ENCODE data around the gene RPF1. TPM values are rescaled to one million over a fixed set of nuclear protein-coding genes. Genes with fewer than 3 reads are reported as not detected.

Gene RPF1
- total RNA-seq, 5 donors from 2014 or later (not counting 1 experiment from before 2014, with no cell fraction given): 40.8 to 52.1 (median 43.6) TPM

DNA sequence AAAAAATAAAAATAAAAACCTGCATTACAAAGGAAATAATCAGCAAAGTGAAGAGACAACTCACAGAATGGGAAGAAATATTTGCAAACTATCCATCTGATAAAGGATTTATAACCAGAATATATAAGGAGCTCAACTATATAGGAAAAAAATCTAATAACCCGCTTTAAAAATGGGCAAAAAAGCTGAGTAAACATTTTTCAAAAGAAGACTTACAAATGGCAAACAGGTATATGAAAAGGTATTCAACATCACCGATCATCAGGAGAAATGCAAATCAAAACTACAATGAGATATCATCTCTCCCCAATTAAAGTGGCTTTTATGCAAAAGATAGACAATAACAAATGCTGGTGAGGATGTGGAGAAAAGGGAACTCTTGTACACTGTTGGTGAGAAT lies 31.1 kb downstream of the RPF1 start:
- ATAC-seq (replicated peaks in 1 of 4): no peak
- CTCF ChIA-PET: interaction anchor here (0.7 to 0.9 kb wide), 2 partner anchors 23 to 366 kb away, joined by 3 read pairs; partner anchors contain the start of gene PRKACB (in 1 of the 2)
- Mint-ChIP-seq H3K4me1 (peaks cover 4 to 17% (median 7%) of the 10 kb centered on the region in 3 donors), H3K27me3 (no peaks in the 10 kb centered on the region), H3K36me3 (peaks cover 16% of the 10 kb centered on the region), H3K27ac (no peak overlapping the region), H3K9me3 (peaks cover 0 to 5% (median 2%) of the 10 kb centered on the region in 3 donors), H3K4me3 (no peak overlapping the region)
- Histone ChIP-seq H3K27ac (ENCODE audit: low read length) (no peak overlapping the region), H3K36me3 (ENCODE audit: control insufficient read depth in 2 of 2, extremely low read depth in 1 of 2, insufficient read depth in 1 of 2, low read length in 1 of 2) (no peaks in the 10 kb centered on the region), H3K4me1 (ENCODE audit: control insufficient read depth in 1 of 2, extremely low read depth in 1 of 2, insufficient read depth in 2 of 2, low read length in 2 of 2) (peaks cover 0 to 5% of the 10 kb centered on the region in 2 experiments), H3K9me3 (no peaks in the 10 kb centered on the region), H3K27me3 (replicated peaks in 1 of 2; ENCODE audit: control insufficient read depth in 2 of 2, extremely low read depth in 1 of 2, insufficient read depth in 2 of 2, low read length in 1 of 2) (no peaks in the 10 kb centered on the region), H3K4me3 (ENCODE audit: control insufficient read depth in 1 of 2, extremely low read depth in 1 of 2, low read length in 1 of 2) (no peak overlapping the region)
- DNase-seq: no peak
- POLR2A ChIA-PET: interaction anchor here (0.6 to 0.7 kb wide), 4 partner anchors 15 to 425 kb away, joined by 3 read pairs; no protein-coding TSS in a partner anchor
- no CpG with 5 or more reads among the region's 2 CpGs for WGBS (ENCODE audit: insufficient coverage)

DNA sequence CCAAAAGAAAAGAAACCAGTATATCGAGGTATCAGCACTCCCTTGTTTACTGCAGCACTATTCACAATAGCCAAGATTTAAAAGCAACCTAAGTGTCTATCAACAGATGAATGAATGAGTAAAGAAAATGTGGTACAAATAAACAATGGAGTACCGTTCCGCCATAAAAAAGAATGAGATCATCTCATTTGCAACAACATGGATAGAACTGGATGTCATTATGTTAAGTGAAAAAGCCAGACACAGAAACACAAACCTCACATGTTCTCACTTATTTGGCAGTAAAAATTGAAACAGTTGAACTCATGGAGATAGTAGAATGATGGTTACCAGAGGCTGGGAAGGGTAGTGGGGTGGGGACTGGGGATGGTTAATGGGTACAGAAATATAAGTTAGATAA lies 31.6 kb downstream of the RPF1 start:
- no peaks in the 10 kb centered on the region for H3K27me3 Mint-ChIP-seq
- H3K27ac Mint-ChIP-seq: no peak overlapping the region
- Histone ChIP-seq H3K4me1 (ENCODE audit: control insufficient read depth in 1 of 2, extremely low read depth in 1 of 2, insufficient read depth in 2 of 2, low read length in 2 of 2) (peaks cover 0 to 4% of the 10 kb centered on the region in 2 experiments), H3K4me3 (ENCODE audit: control insufficient read depth in 1 of 2, extremely low read depth in 1 of 2, low read length in 1 of 2) (no peak overlapping the region), H3K9me3 (no peaks in the 10 kb centered on the region), H3K27me3 (replicated peaks in 1 of 2; ENCODE audit: control insufficient read depth in 2 of 2, extremely low read depth in 1 of 2, insufficient read depth in 2 of 2, low read length in 1 of 2) (no peaks in the 10 kb centered on the region), H3K27ac (ENCODE audit: low read length) (no peak overlapping the region), H3K36me3 (ENCODE audit: control insufficient read depth in 2 of 2, extremely low read depth in 1 of 2, insufficient read depth in 1 of 2, low read length in 1 of 2) (no peaks in the 10 kb centered on the region)
- peaks cover 16% of the 10 kb centered on the region for H3K36me3 Mint-ChIP-seq
- peaks cover 0 to 5% (median 2%) of the 10 kb centered on the region in 3 donors for H3K9me3 Mint-ChIP-seq
- no CpG with 5 or more reads among the region's 3 CpGs for WGBS (ENCODE audit: insufficient coverage)
- DNase-seq: no peak
- ATAC-seq (replicated peaks in 1 of 4): no peak
- no peak overlapping the region for H3K4me3 Mint-ChIP-seq
- CTCF ChIA-PET: no interaction called here
- H3K4me1 Mint-ChIP-seq: peaks cover 0 to 13% (median 6%) of the 10 kb centered on the region in 3 donors
- POLR2A ChIA-PET: interaction anchor here (0.6 to 0.7 kb wide), 2 partner anchors 15 to 358 kb away, joined by 3 read pairs; no protein-coding TSS in a partner anchor

DNA sequence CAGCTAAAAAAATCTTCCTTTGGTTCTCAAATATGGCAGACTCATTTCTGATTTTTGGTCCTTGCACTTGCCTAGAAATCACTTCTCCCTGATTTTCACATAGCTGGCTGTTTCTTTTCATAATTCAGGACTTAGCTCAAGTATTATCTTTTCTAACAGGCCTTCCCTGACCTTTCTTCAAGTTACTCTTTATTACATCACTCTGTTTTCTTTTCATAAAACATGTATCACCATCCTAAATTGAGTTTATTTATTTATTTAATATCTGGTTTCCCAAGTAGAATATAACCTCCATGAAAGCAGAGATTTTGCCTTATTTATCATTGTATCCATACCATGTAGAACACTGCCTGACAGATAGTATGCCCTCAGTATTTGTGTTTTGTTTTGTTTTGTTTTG lies 45.5 kb downstream of the RPF1 start:
- H3K9me3 Mint-ChIP-seq: peaks cover 0 to 3% (median 0%) of the 10 kb centered on the region in 3 donors

DNA sequence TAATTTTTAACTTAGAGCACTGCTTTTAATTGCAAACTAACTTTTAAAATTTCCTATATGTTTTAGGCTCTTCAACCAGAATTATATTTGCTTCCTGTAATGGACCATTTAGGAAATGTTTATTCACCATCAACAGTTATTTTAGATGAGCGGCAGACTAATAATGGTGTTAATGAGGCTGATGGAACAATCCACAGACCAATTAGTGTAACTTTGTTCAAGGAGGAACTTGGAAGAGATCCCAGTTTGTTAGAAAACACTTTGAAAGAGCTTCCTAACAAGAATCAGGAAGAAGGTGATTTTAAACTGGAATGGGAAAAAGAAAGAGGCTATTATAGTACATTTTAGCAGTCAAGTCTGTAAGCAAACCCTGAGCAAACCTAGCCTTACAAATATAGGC lies 46.7 kb downstream of the RPF1 start:
- Histone ChIP-seq H3K27me3 (replicated peaks in 1 of 2; ENCODE audit: control insufficient read depth in 2 of 2, extremely low read depth in 1 of 2, insufficient read depth in 2 of 2, low read length in 1 of 2) (no peaks in the 10 kb centered on the region), H3K27ac (ENCODE audit: low read length) (no peak overlapping the region), H3K9me3 (no peaks in the 10 kb centered on the region), H3K4me1 (ENCODE audit: control insufficient read depth in 1 of 2, extremely low read depth in 1 of 2, insufficient read depth in 2 of 2, low read length in 2 of 2) (no peaks in the 10 kb centered on the region), H3K4me3 (ENCODE audit: control insufficient read depth in 1 of 2, extremely low read depth in 1 of 2, low read length in 1 of 2) (no peak overlapping the region), H3K36me3 (ENCODE audit: control insufficient read depth in 2 of 2, extremely low read depth in 1 of 2, insufficient read depth in 1 of 2, low read length in 1 of 2) (no peaks in the 10 kb centered on the region)
- H3K9me3 Mint-ChIP-seq: peaks cover 0 to 3% (median 0%) of the 10 kb centered on the region in 3 donors
- H3K36me3 Mint-ChIP-seq: peaks cover 31% of the 10 kb centered on the region
- H3K4me3 Mint-ChIP-seq: no peak overlapping the region
- H3K4me1 Mint-ChIP-seq: no peaks in the 10 kb centered on the region
- POLR2A ChIA-PET: no interaction called here
- DNase-seq: no peak
- H3K27ac Mint-ChIP-seq: no peak overlapping the region
- ATAC-seq (replicated peaks in 1 of 4): no peak
- WGBS (ENCODE audit: insufficient coverage): no CpG with 5 or more reads among the region's 1 CpG
- CTCF ChIA-PET: no interaction called here
- H3K27me3 Mint-ChIP-seq: no peaks in the 10 kb centered on the region

More for the DNA sequence above, 45.5 kb downstream of the RPF1 start:
- ChIA-PET POLR2A (no interaction called here), CTCF (interaction anchor here in 1 of 2 donors (0.6 kb wide), 1 partner anchor 32 kb away, joined by 3 read pairs; no protein-coding TSS in a partner anchor)
- H3K4me1 ChIP-seq (ENCODE audit: control insufficient read depth in 1 of 2, extremely low read depth in 1 of 2, insufficient read depth in 2 of 2, low read length in 2 of 2): no peaks in the 10 kb centered on the region
- no peaks in the 10 kb centered on the region for H3K27me3 ChIP-seq (replicated peaks in 1 of 2; ENCODE audit: control insufficient read depth in 2 of 2, extremely low read depth in 1 of 2, insufficient read depth in 2 of 2, low read length in 1 of 2)
- H3K36me3 ChIP-seq (ENCODE audit: control insufficient read depth in 2 of 2, extremely low read depth in 1 of 2, insufficient read depth in 1 of 2, low read length in 1 of 2): no peaks in the 10 kb centered on the region
- no peak overlapping the region for H3K27ac ChIP-seq (ENCODE audit: low read length)
- H3K27me3 Mint-ChIP-seq: no peaks in the 10 kb centered on the region
- ATAC-seq (replicated peaks in 1 of 4) (no peak), DNase-seq (no peak)
- H3K36me3 Mint-ChIP-seq: peaks cover 22% of the 10 kb centered on the region
- no peak overlapping the region for H3K4me3 Mint-ChIP-seq
- H3K27ac Mint-ChIP-seq: no peak overlapping the region
- no peak overlapping the region for H3K4me3 ChIP-seq (ENCODE audit: control insufficient read depth in 1 of 2, extremely low read depth in 1 of 2, low read length in 1 of 2)
- no peaks in the 10 kb centered on the region for H3K4me1 Mint-ChIP-seq
- no peaks in the 10 kb centered on the region for H3K9me3 ChIP-seq

DNA sequence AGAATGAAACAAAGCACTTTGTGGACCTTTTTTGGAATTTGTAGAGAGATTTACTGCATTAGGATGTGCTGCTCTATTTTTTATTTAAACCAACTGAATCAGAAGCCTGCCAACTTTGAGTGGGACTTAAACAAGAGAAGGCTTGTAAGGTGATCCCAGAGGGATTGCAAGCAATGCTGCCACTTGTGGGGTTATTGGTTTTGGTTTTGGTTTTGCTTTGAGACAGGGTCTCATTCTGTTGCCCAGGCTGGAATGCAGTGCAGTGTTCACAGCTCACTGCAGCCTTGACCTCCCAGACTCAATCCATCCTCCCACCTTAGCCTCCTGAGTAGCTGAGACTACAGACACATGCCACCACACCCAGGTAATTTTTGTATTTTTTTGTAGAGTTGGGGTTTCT lies 59.5 kb downstream of the RPF1 start:
- peaks cover 0 to 5% (median 0%) of the 10 kb centered on the region in 3 donors for H3K4me1 Mint-ChIP-seq
- POLR2A ChIA-PET: no interaction called here
- H3K4me1 ChIP-seq (ENCODE audit: control insufficient read depth in 1 of 2, extremely low read depth in 1 of 2, insufficient read depth in 2 of 2, low read length in 2 of 2): no peaks in the 10 kb centered on the region

DNA sequence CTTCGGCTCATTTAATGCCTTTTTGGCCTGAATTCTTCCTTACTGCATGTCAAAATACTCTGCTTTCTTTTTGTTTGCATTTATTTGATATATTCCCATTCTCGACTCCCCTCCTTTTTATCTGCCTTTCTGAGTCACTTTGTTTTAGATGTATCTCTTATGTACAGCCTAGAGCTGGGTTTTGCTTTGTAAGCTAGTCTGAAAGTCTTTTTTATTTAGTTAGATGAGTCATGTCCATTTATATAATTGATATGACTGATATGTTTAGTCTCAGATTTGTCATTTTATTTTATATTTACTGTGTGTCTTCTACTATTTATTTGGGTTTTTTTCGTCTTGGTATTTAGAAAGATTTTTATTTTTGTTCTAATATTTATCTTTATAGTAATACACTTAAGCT lies 60.9 kb downstream of the RPF1 start:
- CTCF ChIA-PET: interaction anchor here in 1 of 2 donors (0.6 kb wide), 1 partner anchor 447 kb away, joined by 6 read pairs; no protein-coding TSS in a partner anchor
- POLR2A ChIA-PET: no interaction called here

More for the DNA sequence above, 59.5 kb downstream of the RPF1 start:
- Histone ChIP-seq H3K4me3 (ENCODE audit: control insufficient read depth in 1 of 2, extremely low read depth in 1 of 2, low read length in 1 of 2) (no peak overlapping the region), H3K36me3 (ENCODE audit: control insufficient read depth in 2 of 2, extremely low read depth in 1 of 2, insufficient read depth in 1 of 2, low read length in 1 of 2) (peaks cover 0 to 3% of the 10 kb centered on the region in 2 donors), H3K9me3 (no peaks in the 10 kb centered on the region), H3K27me3 (replicated peaks in 1 of 2; ENCODE audit: control insufficient read depth in 2 of 2, extremely low read depth in 1 of 2, insufficient read depth in 2 of 2, low read length in 1 of 2) (no peaks in the 10 kb centered on the region), H3K27ac (ENCODE audit: low read length) (no peak overlapping the region)
- Mint-ChIP-seq H3K27ac (no peak overlapping the region), H3K36me3 (peaks cover 34% of the 10 kb centered on the region), H3K27me3 (no peaks in the 10 kb centered on the region), H3K4me3 (no peak overlapping the region), H3K9me3 (no peaks in the 10 kb centered on the region)
- DNase-seq (no peak), ATAC-seq (replicated peaks in 1 of 4) (no peak)
- CTCF ChIA-PET: interaction anchor here in 1 of 2 donors (0.6 kb wide), 1 partner anchor 1585 kb away, joined by 3 read pairs; no protein-coding TSS in a partner anchor

More for the DNA sequence above, 60.9 kb downstream of the RPF1 start:
- H3K4me3 ChIP-seq (ENCODE audit: control insufficient read depth in 1 of 2, extremely low read depth in 1 of 2, low read length in 1 of 2): no peak overlapping the region
- no peaks in the 10 kb centered on the region for H3K27me3 ChIP-seq (replicated peaks in 1 of 2; ENCODE audit: control insufficient read depth in 2 of 2, extremely low read depth in 1 of 2, insufficient read depth in 2 of 2, low read length in 1 of 2)
- H3K36me3 Mint-ChIP-seq: peaks cover 37% of the 10 kb centered on the region
- no CpG with 5 or more reads among the region's 3 CpGs for WGBS (ENCODE audit: insufficient coverage)
- no peak for DNase-seq
- H3K4me1 ChIP-seq (ENCODE audit: control insufficient read depth in 1 of 2, extremely low read depth in 1 of 2, insufficient read depth in 2 of 2, low read length in 2 of 2): no peaks in the 10 kb centered on the region
- H3K36me3 ChIP-seq (ENCODE audit: control insufficient read depth in 2 of 2, extremely low read depth in 1 of 2, insufficient read depth in 1 of 2, low read length in 1 of 2): peaks cover 0 to 3% of the 10 kb centered on the region in 2 donors
- no peak overlapping the region for H3K27ac Mint-ChIP-seq
- H3K4me3 Mint-ChIP-seq: no peak overlapping the region
- no peaks in the 10 kb centered on the region for H3K9me3 Mint-ChIP-seq
- no peak for ATAC-seq (replicated peaks in 1 of 4)
- H3K27me3 Mint-ChIP-seq: no peaks in the 10 kb centered on the region
- no peak overlapping the region for H3K27ac ChIP-seq (ENCODE audit: low read length)
- H3K9me3 ChIP-seq: no peaks in the 10 kb centered on the region
- H3K4me1 Mint-ChIP-seq: peaks cover 0 to 5% (median 0%) of the 10 kb centered on the region in 3 donors
